HG03521 (cell line): Measurements from ENCODE around the gene MYH13.

Experiments used
- ATAC-seq: cut with Tn5 transposase; IDR thresholded peaks from one replicate; pipeline ENCODE4 v1.9.1; 2021; ENCODE audit warnings: mild to moderate bottlenecking, moderate library complexity; ENCODE audit not compliant: unreplicated experiment

Gene MYH13

GRCh38 chr17:10262451-10262850, 110.4 kb downstream of the MYH13 start:
- ATAC-seq = no peak

GRCh38 chr17:10261098-10261497, 111.7 kb downstream of the MYH13 start:
- no peak for ATAC-seq

- peak; percentile 61 for ATAC-seq
These were observed 121.4 kb downstream of the MYH13 start for GRCh38 chr17:10251212-10251948.
